ENCODE data around the gene NELL2. TPM values are rescaled to one million over a fixed set of nuclear protein-coding genes. Genes with fewer than 3 reads are reported as not detected.

Gene NELL2
- total RNA-seq, 1 experiment from 2014 or later, result 0.80 TPM

- Histone ChIP-seq H3K27ac (ENCODE audit: low read length) (no peak overlapping the region), H3K4me1 (ENCODE audit: insufficient read depth, low read length) (peaks cover 15% of the 10 kb centered on the region), H3K4me3 (ENCODE audit: low read length) (peak overlapping the region; percentile 69), H3K27me3 (ENCODE audit: low read length) (peaks cover 76% of the 10 kb centered on the region), H2AFZ (ENCODE audit: low read length) (no peak overlapping the region; the same call in 1 of the 2 replicates), H3K9me3 (ENCODE audit: low read length) (no peaks in the 10 kb centered on the region), H3K36me3 (ENCODE audit: low read depth, low read length) (no peaks in the 10 kb centered on the region), H3K9me2 (replicated peaks; ENCODE audit: low read length) (no peaks in the 10 kb centered on the region), H3K9ac (ENCODE audit: low read length) (no peak overlapping the region), H3F3A (ENCODE audit: low read length, unreplicated experiment) (no peaks in the 10 kb centered on the region), H3K79me2 (ENCODE audit: low read length) (no peaks in the 10 kb centered on the region), H3K4me2 (ENCODE audit: low read length) (peak overlapping the region; percentile 97), H4K20me1 (ENCODE audit: low read length) (no peaks in the 10 kb centered on the region)
- ATAC-seq (no peak), DNase-seq (no peak)
- no peak for TF ChIP-seq EZH2phosphoT487 (IDR thresholded peaks at IDR 0.05; ENCODE audit: borderline replicate concordance, low read length)
- no peak for TF ChIP-seq EZH2 (IDR thresholded peaks at IDR 0.05; ENCODE audit: low read length, unreplicated experiment)
- no peak for TF ChIP-seq CTCF (conservative IDR thresholded peaks at IDR 0.05; ENCODE audit: low read depth, low read length)
- POLR2A ChIA-PET (ENCODE audit: unreplicated experiment), result interaction anchor here (0.6 to 0.7 kb wide), 2 partner anchors 144 to 1475 kb away, joined by 7 read pairs; no protein-coding TSS in a partner anchor
- intact Hi-C loops (cut with micrococcal nuclease), result loop anchor here (1.0 kb wide), 1 partner anchor 860 kb away; no protein-coding TSS in a partner anchor
- no TSS peak for BruUV-seq (replicated peaks)
- CTCF ChIA-PET, result no interaction called here
Observed at GRCh38 chr12:44874981-44875416, 1.1 kb downstream of the NELL2 start.

- no peaks in the 10 kb centered on the region for H3K9me2 ChIP-seq (replicated peaks; ENCODE audit: low read length)
- no peaks in the 10 kb centered on the region for H3K9me3 ChIP-seq (ENCODE audit: low read length)
- H3K9ac ChIP-seq (ENCODE audit: low read length), result no peak overlapping the region
- ATAC-seq, result no peak
- no peaks in the 10 kb centered on the region for H3K79me2 ChIP-seq (ENCODE audit: low read length)
- no peak overlapping the region for H3K27ac ChIP-seq (ENCODE audit: low read length)
- intact Hi-C loops (cut with micrococcal nuclease), result loop anchor here (1.0 kb wide), 1 partner anchor 859 kb away; no protein-coding TSS in a partner anchor
- BruUV-seq (replicated peaks), result no TSS peak
- H3K36me3 ChIP-seq (ENCODE audit: low read depth, low read length), result no peaks in the 10 kb centered on the region
- no peaks in the 10 kb centered on the region for H4K20me1 ChIP-seq (ENCODE audit: low read length)
- CTCF ChIA-PET, result interaction anchor here (1.0 kb wide), 1 partner anchor 859 kb away, joined by 4 read pairs; no protein-coding TSS in a partner anchor
- POLR2A ChIA-PET (ENCODE audit: unreplicated experiment), result no interaction called here
- peaks cover 68% of the 10 kb centered on the region for H3K27me3 ChIP-seq (ENCODE audit: low read length)
- H3K4me2 ChIP-seq (ENCODE audit: low read length), result no peak overlapping the region
- H3K4me3 ChIP-seq (ENCODE audit: low read length), result no peak overlapping the region
- H3K4me1 ChIP-seq (ENCODE audit: insufficient read depth, low read length), result peaks cover 15% of the 10 kb centered on the region
- no peak overlapping the region for H2AFZ ChIP-seq (ENCODE audit: low read length)
- no peaks in the 10 kb centered on the region for H3F3A ChIP-seq (ENCODE audit: low read length, unreplicated experiment)
- peak; percentile 39 for DNase-seq
- TF ChIP-seq EZH2 (IDR thresholded peaks at IDR 0.05; ENCODE audit: low read length, unreplicated experiment), result no peak
- peak; percentile 39; the same call in 1 of the 2 replicates for TF ChIP-seq CTCF (conservative IDR thresholded peaks at IDR 0.05; ENCODE audit: low read depth, low read length)
Observed at GRCh38 chr12:44873898-44874297, 2.2 kb downstream of the NELL2 start.

GRCh38 chr12:44869503-44869902, 6.6 kb downstream of the NELL2 start:
- H3K9ac ChIP-seq (ENCODE audit: low read length), result no peak overlapping the region
- ATAC-seq (no peak), DNase-seq (no peak)
- H2AFZ ChIP-seq (ENCODE audit: low read length), result no peak overlapping the region
- intact Hi-C loops (cut with micrococcal nuclease), result no loop called here
- no peak overlapping the region for H3K4me3 ChIP-seq (ENCODE audit: low read length)
- H3K27me3 ChIP-seq (ENCODE audit: low read length), result peaks cover 36% of the 10 kb centered on the region
- H4K20me1 ChIP-seq (ENCODE audit: low read length), result no peaks in the 10 kb centered on the region
- no peaks in the 10 kb centered on the region for H3K36me3 ChIP-seq (ENCODE audit: low read depth, low read length)
- H3K79me2 ChIP-seq (ENCODE audit: low read length), result no peaks in the 10 kb centered on the region
- CTCF ChIA-PET, result interaction anchor here (0.7 kb wide), 1 partner anchor 1462 kb away, joined by 4 read pairs; no protein-coding TSS in a partner anchor
- no TSS peak for BruUV-seq (replicated peaks)
- H3K9me3 ChIP-seq (ENCODE audit: low read length), result no peaks in the 10 kb centered on the region
- POLR2A ChIA-PET (ENCODE audit: unreplicated experiment), result no interaction called here
- H3K4me2 ChIP-seq (ENCODE audit: low read length), result no peak overlapping the region
- no peaks in the 10 kb centered on the region for H3K9me2 ChIP-seq (replicated peaks; ENCODE audit: low read length)
- H3F3A ChIP-seq (ENCODE audit: low read length, unreplicated experiment), result no peaks in the 10 kb centered on the region
- H3K4me1 ChIP-seq (ENCODE audit: insufficient read depth, low read length), result no peaks in the 10 kb centered on the region
- no peak for TF ChIP-seq EZH2phosphoT487 (IDR thresholded peaks at IDR 0.05; ENCODE audit: borderline replicate concordance, low read length)
- TF ChIP-seq EZH2 (IDR thresholded peaks at IDR 0.05; ENCODE audit: low read length, unreplicated experiment), result no peak
- no peak for TF ChIP-seq CTCF (conservative IDR thresholded peaks at IDR 0.05; ENCODE audit: low read depth, low read length)
- no peak overlapping the region for H3K27ac ChIP-seq (ENCODE audit: low read length)
